LNCaP clone FGC (cell line): ENCODE measurements around the gene TMPRSS9.

Experiments used
- DNase-seq: peaks from one replicate; pipeline ENCODE4 v3.0.0-alpha.2; 2011; ENCODE audit warnings: low read depth
- H3K4me3 ChIP-seq: 2 replicates; pipeline ENCODE4 v1.5.1; 2011; ENCODE audit warnings: mild to moderate bottlenecking, low read depth, low read length, control low read depth
- TF ChIP-seq, protein P1 (sequence below): IDR thresholded peaks from 2 replicates; pipeline ENCODE4 v1.5.1; 2012; ENCODE audit warnings: mild to moderate bottlenecking; ENCODE audit not compliant: control insufficient read depth, insufficient read depth; ENCODE audit errors: extremely low read depth

The TMPRSS9 gene

DNA sequence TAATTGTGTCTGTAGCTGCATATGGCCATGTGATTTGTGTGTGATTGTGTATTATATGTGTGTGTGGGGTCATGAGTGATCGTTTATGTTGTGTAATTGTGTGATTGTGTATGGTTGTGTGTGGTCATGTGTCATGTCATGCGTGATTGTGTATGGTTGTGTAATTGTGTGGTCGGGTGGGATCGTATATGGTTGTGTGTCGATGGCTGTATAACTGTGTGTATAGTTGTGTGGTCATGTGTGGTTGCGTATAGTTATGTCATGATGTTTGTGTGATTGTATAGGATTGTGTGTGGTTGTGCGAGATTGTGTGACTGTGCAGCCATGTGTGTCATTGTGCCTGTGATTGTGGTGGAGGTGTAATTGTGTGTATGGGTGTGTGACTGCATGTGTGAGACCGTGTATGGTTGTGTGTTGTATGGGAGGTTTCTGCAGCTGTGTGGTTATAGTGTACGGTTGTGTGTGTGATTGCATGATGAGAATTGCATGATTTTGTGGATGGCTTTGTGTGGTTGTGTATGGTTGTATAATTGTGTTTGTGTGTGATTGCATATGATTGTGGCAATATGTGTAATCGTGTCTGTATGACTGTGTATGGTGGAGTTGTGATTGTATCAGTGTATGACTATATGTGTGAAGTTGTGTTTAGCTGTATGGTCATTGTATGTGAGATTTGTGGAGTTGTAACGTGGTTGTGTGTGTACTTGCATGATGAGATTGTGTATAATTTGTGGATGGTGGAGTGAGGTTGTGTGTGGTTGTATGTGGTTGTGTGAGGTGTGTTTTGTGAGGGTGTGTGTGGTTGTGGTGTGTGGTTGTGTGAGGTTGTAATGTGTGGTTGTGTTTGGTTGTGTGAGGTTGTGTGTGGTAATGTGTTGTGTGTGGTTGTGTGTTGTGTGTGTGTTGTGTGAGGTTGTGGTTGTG is 2.2 kb downstream of the TMPRSS9 start:
- DNase-seq, result no peak
- TF ChIP-seq, protein P1, sequence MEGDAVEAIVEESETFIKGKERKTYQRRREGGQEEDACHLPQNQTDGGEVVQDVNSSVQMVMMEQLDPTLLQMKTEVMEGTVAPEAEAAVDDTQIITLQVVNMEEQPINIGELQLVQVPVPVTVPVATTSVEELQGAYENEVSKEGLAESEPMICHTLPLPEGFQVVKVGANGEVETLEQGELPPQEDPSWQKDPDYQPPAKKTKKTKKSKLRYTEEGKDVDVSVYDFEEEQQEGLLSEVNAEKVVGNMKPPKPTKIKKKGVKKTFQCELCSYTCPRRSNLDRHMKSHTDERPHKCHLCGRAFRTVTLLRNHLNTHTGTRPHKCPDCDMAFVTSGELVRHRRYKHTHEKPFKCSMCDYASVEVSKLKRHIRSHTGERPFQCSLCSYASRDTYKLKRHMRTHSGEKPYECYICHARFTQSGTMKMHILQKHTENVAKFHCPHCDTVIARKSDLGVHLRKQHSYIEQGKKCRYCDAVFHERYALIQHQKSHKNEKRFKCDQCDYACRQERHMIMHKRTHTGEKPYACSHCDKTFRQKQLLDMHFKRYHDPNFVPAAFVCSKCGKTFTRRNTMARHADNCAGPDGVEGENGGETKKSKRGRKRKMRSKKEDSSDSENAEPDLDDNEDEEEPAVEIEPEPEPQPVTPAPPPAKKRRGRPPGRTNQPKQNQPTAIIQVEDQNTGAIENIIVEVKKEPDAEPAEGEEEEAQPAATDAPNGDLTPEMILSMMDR, result no peak
- no peak overlapping the region for H3K4me3 ChIP-seq

DNA sequence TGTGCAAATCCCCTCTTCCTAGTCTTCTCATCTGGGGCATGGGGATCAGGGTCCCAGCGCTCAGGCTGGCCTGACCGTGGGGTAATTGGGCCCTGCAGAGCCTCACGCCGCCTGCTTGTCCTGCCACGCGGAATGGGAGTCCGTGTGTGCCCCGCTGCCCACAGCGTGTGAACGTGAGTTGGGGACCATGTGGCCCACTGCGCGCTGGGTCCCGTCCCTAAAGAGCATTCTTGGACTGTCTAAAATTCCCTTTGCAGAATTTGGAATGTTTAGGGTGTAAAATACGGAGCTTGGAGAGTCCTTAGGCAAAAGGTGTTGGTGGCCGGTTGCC is 2.9 kb downstream of the TMPRSS9 start:
- no peak for DNase-seq
- TF ChIP-seq, protein P1, result no peak
- no peak overlapping the region for H3K4me3 ChIP-seq

DNA sequence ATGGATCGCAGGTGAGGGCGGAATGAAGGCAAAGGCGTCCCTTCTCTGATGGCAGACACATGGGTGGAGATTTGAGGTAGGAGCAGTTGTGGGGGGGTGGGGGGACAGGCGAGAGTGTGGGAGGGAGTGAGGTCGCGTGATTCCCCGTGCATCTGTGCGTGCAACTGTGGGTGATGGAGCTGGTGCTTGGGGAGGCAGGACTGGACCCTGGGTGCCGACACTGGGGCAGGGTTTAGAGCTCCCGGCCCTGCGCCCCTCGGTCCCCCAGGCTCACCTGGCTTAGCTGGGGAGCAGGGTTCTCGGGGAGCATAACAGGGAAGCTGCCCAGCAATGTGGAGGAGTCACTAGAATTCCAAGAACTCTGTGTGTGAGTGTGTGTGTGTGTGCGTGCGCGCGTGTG is 3.4 kb downstream of the TMPRSS9 start:
- no peak for DNase-seq
- TF ChIP-seq, protein P1, result no peak
- no peak overlapping the region for H3K4me3 ChIP-seq

DNA sequence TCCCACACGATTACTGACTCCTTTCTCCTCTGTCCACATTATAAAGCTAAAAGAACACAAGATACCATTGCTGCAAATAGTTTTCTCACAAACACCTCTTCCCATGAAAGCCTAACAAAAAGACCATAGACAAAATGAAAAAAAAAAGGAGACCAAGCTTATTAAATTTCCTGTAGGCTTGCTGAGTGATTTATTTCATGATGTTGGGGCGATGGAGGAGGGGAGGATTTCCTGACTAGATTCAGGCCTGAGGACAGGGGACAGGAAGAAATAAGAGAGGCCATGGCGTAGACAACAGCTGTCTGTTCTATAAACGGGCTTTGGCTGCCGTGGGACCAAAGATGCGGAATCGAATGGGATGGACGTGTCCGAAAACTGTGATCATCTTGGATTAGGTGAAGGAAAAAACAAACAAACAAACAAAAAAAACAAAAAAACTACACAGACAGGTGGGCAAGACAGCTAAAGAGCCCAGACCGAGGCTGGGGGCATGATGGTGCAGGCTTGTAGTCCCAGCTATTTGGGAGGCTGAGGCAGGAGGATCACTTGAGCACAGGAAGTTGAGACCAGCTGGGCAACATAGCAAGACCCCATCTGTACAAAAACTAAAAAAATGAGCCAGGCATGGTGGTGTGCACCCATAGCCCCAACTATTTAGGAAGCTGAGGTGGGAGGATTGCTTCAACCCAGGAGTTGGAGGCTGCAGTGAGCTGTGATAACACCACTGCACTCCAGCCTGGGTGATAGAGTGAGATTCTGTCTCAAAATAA is 5.3 kb downstream of the TMPRSS9 start:
- no peak overlapping the region for H3K4me3 ChIP-seq
- TF ChIP-seq, protein P1, result no peak
- DNase-seq, result no peak

DNA sequence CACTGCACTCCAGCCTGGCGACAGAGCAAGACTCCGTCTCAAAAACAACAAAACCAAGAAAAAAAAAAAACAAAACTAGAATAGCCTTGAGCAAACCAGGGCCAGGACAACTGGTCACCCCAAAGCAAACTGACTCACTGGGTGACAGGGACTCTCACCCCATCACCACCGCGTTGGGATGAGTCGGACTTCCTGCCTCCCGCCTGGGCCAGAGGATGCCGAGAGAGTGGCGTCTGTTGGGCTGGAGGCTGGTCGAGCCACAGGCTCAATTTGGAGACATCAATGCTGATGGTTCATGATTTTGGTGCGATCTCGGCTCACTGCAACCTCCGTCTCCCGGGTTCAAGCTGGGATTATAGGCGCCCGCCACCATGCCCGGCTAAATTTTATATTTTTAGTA is 11.6 kb downstream of the TMPRSS9 start:
- DNase-seq, result no peak
- H3K4me3 ChIP-seq, result no peak overlapping the region
- TF ChIP-seq, protein P1, result no peak

DNA sequence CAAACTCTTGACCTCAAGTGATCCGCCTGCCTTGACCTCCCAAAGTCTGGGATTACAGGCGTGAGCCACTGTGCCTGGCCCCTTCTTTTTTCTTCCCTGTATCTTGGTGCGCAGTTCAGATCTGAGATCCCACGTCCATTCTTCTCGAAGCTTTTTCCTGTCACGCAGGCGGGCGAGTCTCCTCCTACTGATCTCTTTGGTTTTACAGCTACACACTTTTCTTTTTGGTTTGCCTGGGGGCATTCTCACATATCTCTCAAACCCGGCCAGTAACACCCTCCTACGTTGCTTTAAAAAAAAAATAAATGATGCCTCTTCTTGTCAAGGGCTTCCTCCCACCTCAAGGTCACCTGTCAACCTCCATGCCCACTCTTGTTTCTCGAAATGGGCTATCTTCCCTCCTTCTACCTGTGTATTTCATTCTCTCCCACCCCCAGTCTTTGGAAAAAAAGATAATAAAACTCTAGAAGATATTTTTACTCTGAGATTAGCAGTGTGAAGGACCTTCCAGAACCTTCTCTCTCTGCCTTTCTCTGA is 12.1 kb downstream of the TMPRSS9 start:
- TF ChIP-seq, protein P1, result no peak
- H3K4me3 ChIP-seq, result no peak overlapping the region
- no peak for DNase-seq
